ENCODE measurements around the gene DNM3.
"Not testable (repeated sequence)": the region's sequence is repeated elsewhere in the genome, so short reads cannot be mapped to it uniquely, and the experiment has no call there.

The DNM3 gene

DNA sequence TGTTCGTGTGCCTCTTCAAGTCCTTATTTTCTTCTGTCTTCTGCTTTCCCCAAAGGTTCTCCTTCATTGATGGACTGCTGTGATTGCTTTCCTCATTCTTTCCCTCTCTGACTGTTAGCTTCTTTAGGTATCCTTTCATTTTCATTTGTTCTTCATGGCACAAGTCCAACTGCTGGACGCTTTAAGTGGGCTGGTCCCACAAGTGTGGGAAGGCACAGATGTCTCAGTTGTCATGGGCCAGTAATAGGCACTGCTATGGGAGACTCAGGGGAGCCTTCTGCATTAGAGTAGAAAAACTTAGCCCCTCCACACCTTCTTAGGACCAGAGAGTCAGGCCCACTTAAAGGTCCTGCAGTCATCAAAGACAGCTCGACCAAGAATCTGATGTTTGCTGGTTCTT is 456.8 kb downstream of the DNM3 start:
- no peak for DNase-seq

DNA sequence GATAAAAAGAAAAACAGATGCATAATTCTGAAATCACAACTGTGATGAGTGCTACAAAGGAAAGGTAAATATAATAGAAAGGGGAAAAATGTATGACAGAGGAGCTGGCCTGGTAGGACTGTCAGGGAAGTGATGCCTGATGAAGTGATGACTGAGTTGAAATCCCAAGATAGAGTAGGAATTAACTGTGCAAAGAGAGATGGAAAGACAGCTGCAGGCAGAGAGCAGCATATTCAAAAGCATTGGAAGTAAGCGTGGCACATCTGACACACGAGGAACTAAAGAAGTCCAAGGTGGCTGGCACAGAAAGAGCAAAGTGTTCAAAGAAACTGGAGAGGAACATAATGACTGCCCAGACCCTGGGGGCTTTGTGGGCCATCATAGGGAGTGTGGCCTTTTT is 457.6 kb downstream of the DNM3 start:
- DNase-seq: no peak

DNA sequence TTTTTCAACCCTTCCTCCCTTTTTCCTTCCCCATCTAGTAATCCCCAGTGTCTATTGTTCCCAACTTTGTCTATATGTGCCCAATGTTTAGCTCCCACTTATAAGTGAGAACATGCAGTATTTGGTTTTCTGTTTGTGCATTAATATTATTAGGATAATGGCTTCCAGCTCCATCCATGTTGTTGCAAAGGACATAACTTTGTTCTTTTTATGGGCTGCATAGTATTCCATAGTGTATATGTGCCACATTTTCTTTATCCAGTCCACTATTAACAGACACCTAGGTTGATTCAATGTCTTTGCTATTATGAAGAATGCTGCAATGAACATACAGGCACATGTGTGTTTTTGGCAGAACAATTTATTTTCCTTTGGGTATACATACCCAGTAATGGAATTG is 458.2 kb downstream of the DNM3 start:
- DNase-seq: no peak

DNA sequence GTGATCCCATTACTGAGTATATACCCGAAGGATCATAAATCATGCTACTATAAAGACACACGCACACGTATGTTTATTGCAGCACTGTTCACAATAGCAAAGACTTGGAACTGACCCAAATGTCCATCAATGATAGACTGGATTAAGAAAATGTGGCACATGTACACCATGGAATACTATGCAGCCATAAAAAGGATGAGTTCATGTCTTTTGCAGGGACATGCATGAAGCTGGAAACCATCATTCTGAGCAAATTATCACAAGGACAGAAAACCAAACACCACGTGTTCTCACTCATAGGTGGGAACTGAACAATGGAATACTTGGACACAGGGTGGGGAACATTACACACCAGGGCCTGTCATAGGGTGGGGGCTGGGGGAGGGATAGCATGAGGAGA is 466.2 kb downstream of the DNM3 start:
- not testable (repeated sequence) for DNase-seq

DNA sequence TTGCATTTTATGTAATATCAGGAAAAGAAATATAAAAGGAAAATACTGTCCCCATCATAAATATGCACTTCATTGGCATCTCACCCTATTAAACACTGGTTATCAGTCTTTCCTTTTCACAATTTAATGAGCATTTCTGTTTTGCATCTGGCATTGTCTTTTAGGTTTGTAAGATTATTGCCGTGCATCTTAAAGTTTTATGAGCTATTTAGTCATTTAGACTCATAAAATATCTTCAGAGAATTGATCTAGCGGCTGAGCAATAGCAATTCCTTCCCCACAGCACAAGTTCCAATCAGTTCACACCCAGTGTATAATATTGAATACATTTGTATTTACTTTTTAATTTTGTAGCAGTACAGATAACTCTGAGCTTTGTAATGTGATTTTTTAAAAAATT is 466.8 kb downstream of the DNM3 start:
- DNase-seq: no peak

DNA sequence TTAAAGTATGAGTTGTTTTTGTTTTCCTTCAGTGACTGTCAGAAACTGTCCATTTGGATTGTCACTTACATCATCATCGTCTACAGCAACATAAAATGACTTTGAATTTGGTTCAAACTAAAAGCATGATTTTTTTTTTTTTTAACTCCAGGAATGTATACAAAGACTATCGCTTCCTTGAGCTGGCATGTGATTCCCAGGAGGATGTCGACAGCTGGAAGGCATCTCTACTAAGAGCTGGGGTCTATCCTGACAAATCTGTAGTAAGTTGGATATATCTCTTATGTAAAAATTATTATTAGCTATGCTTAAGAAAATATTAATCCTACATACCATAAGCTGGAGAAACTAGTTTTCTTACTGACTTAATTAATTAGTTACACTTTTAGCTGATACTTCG is 467.3 kb downstream of the DNM3 start:
- no peak for DNase-seq

DNA sequence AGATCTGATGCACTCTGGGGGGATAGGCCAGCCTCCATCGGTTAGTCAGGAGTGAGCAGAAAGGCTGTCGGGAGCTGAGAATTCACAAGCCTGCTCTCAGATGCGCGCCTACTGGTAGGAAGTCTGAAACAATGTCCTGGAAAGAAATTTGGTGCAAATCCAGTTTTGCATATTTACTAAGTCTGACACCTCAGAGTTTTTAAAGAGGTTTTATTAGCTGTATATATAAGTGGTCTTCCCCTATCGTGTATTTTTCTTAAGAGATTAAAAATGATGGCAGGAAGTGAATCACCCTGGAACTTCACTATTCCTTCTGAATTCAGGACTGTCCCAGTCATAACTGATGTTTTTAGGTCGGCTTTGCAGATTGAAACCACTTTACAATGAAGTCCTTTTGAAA is 479.4 kb downstream of the DNM3 start:
- no peak for DNase-seq

DNA sequence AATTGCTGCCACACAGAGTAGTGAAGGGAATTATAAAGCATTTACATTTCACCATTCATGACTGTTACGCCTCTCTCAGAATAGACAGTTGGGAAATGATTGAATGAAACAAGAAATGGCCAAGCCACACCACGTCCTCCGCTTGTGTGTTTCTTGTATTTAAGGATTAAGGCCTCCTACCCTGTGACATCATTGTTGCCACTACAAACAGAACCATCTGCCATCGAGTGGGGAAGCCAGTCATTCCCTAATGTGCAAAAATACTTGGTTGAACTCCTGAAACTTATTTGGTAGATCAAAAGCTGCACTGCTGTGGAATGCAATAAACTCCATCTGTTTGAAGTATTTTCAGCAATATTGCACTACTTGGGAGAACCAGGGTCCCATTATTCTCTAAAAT is 480.2 kb downstream of the DNM3 start:
- no peak for DNase-seq

DNA sequence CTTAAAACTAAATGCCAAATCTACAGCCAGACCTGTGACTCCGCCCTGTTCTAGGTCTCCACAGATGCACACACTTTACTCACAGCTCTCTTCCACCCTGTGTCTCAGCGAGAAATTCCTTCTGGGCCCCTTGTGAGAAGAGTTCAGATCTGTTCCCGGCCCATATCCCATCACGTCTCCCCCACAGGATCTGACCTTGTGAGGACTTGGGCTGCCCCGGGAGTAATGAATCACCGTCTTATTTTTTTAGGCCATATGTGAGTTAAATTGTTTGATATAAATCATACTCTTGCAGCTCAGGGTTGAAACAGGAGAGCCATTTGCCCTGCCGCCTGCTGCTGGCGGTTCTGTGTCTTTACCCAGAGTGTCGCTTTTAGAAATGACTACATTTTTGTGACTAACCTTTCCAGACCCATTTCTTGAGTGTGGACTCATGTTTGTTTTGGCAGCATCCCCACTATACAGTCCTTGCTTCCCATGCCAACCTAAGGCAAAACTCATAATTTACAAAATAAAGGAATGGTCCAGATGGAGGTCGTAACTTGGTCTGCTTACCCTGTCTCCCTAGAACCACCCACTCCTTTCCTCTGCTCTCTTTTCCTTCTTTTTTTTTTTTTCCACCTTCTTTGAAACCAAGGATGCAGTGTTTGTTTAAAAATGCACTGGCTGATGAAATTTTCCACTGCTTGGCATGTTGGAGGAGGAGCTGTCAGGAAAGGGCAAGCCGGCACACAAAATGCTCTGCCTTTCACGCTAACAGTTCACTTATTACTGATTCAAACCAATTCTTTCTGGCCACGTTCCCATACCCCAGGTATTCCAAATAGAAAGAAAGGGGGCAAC is 481.1 kb downstream of the DNM3 start:
- DNase-seq: no peak

DNA sequence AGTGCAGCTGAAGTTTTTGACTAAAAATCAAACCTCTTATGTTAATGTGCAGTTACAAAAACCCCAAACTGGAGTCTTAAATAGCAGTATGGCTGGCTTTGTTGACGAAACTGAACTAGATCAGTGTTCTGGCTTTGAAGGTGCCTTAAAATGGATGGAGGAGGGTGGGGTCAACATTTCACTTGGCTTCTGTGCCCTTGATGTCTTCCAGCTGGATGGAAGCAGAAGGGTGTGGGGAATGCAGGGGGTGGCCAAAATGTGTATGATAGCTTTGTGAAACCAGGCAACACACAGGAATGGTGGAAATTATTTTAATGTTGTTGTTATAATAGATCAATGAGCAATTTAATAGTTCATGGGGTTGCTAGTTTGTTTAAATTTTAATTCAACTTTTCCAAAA is 482.4 kb downstream of the DNM3 start:
- DNase-seq: no peak

DNA sequence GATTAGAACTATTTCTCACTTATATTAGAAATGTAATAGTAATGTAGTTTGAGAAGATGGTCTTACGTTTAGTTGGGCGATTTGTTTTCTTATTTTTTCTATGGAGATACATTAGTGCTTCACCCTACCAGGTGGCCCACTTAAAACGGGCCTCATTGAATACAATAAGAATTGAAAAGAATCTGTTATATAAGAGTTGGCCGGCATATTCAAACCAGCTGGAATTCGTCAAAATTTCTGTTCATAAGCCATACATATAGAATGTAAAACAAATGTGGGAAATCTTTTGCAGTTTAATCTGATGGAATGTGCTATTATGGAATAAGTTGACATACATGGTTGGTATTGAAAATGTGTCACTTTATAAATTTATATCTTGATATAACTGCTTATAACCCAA is 482.8 kb downstream of the DNM3 start:
- no peak for DNase-seq

DNA sequence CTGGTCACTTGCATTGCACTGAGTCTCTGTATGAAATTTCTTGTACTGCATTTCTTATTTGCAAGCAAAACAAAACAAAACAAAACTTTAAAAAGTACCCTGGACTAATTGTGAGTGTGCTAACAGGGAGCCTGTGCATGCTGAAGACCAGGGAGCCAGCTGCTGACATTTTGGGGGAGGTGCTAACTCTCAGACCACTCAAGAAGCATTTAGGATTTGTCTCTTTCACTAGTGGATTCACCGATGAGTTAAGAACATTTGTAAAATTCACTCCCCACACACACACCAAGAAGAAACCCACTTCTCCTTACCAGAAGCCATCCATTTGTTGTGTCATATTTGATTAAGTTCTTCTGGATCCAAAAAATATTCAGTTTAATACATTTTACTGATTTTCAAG is 483.5 kb downstream of the DNM3 start:
- no peak for DNase-seq

DNA sequence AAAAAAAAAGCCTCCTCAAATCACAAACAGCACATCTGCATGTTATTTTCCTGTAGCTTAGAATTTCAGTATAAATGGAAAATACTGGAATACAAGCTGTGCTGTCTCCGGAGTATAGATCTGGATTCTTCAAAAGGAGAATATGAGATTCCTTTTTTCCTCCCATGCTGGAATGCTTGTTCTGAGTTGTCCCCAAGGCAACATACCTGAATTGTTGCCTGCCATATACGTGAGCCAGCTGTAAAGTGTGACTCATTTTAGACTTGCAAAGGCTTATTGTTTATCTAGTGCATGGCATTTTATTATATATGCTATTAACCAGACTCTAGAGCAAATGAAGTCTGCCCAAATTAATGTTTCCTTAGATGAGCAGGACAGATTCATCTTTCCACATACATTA is 484.2 kb downstream of the DNM3 start:
- DNase-seq: no peak

DNA sequence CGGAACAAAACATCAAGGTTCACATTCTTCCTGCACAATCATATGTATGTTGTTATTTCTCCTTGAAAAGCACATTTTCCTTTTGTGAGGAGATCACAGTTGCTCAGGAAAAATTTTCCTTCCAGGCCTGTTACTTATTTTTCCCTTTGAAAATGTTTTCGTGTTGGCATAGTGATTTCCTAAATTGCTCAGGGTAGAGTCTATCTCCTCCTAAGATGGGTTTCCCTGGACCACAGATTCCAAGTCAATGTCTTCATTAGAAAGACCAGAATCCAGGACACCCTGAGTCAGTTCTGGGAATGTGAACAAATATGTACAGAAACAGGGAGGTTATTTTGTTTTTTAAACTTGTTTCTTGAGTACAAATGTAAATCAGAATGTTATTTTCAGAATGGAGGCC is 484.8 kb downstream of the DNM3 start:
- DNase-seq: no peak

DNA sequence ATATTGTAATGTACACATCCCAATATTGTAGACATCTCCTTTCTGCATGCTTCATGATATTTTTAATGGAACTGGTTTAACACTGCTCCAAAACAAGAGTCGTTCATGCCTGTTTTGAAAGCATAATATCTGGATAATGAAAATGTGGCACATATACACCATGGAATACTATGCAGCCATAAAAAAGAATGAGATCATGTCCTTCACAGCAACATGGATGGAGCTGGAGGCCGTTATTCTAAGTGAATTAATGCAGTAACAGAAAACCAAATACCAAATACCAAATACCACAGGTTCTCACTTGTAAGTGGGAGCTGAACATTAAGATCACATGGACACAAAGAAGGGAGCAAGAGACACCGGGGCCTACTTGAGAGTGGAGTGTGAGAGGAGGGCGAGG is 487.0 kb downstream of the DNM3 start:
- DNase-seq: no peak

DNA sequence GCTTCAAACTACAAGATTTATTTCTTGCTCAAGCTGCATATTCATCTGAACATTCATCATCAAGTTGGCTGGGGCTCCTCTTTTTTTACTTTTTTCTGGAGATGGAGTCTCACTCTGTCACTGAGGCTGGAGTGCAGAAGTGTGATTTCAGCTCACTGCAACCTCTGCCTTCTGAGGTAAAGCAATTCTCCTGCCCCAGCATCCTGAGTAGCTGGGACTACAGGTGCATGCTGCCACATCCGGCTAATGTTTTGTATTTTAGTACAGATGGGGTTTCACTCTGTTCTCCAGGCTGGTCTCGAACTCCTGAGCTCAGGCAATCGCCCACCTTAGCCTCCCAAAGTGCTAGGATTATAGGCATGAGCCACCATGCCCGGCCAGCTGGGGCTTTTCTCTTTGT is 490.9 kb downstream of the DNM3 start:
- DNase-seq: no peak

DNA sequence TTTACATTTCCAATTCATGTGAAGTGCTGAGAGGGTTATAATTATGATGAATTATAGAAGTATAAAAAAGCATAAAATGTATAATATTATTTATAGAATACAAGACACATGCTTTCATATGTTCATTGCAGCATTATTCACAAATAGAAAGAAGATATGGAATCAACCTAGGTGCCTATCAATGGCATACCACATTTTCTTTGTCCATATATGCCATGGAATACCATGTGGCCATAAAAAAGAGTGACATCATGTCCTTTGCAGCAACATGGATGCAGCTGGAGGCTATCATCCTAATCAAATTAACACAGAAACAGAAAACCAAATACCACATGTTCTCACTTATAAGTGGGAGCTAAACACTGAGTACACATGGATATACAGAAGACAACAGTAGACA is 494.1 kb downstream of the DNM3 start:
- no peak for DNase-seq

DNA sequence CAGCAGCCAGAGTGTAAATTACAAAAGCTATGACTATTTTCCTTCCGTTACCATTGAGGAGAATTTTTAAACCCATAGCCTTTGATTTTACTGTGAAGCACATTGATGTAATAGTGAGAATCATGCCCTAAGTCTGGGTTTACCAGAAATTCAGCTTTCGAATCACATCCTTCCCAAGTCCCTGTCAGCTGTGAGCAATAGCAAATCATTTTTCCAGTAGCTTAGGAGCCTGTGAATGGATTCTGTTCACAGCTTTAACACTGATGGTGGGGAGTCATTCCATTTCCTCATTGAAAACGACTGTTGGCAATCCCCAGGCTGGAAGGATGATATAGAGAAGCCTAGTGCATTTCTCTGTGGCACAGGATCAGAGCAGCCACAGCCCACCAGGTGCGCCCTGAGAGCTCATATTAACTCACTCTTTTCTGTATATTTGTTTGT is 497.0 kb downstream of the DNM3 start:
- DNase-seq: peak; percentile 16

DNA sequence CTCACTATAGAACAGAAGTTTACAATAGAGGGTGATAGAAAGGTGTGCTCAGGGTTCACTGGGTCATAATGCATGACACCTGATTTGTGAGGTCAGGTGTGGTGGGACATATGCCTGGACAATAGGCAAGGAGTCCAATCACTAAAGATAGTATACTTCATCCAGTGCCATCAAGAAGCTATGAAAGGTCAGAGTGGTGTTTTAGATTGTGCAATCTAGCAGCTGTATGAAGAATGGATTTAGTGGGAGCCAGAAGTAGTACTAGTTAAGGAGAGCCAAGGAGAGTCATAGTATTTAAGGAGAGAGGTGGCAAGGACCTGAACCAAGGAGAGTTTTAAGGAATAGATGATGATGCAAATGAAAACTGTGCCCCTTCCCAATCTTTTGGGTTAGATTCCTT is 498.5 kb downstream of the DNM3 start:
- no peak for DNase-seq

DNA sequence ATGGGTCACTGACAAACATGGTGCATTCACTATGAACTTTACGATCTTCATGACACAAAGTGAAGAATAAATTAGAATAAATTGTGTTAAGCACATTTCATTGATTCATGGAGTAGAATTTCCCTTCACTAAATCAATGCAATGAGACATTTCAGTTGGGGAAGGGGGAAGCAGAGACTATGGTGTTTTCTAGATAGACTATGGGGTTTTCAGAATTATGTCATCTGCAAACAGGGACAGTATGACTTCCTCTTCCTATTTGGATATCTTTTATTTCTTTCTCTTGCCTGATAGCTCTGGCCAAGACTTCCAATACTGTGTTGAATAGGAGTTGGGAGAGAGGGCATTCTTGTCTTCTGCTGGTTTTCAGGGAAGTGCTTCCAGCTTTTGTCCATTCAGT is 499.2 kb downstream of the DNM3 start:
- no peak for DNase-seq

DNA sequence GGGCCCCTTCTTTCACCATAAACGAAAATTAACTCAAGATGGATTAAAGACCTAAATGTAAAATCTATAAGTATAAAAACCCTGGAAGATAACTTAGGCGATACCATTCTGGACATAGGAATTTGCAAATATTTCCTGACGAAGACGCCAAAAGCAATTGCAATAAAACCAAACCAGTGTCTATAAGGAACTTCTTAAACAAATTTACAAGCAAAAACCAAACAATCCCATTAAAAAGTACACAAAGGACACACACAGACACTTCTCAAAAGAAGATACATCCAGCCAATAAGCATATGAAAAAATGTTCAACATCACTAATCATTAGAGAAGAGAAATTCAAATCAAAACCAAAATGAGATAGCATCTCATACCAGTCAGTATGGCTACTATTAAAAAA is 500.4 kb downstream of the DNM3 start:
- no peak for DNase-seq

DNA sequence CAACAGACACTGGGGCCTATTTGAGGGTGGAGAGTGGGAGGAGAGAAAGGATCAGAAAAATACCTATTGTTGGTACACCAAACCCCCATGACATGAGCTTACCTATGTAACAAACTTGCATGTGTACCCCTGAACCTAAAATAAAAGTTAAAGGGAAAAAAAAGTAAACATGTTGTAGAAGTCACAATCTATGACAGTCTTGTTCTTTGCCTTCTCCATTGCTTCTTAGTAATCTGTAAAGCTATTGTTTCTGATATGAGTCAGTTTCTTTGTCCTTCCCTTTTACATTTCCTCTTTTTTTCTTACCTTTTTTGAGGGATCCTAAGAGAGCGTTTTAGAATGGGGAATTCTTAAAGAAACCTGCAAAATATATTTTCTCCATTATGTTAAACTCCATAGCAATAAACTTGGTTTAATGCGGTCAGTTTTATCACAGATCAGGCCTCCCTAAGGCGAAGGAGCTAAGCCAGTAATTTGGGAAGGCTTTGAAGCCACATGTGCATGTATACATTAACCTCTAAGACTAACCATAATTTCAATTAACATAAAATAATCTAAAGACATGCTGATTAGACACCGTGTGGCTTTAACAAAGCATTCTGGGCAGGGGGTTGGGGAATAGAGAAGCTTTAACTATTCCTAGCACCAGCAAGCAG is 501.4 kb downstream of the DNM3 start:
- DNase-seq: no peak

DNA sequence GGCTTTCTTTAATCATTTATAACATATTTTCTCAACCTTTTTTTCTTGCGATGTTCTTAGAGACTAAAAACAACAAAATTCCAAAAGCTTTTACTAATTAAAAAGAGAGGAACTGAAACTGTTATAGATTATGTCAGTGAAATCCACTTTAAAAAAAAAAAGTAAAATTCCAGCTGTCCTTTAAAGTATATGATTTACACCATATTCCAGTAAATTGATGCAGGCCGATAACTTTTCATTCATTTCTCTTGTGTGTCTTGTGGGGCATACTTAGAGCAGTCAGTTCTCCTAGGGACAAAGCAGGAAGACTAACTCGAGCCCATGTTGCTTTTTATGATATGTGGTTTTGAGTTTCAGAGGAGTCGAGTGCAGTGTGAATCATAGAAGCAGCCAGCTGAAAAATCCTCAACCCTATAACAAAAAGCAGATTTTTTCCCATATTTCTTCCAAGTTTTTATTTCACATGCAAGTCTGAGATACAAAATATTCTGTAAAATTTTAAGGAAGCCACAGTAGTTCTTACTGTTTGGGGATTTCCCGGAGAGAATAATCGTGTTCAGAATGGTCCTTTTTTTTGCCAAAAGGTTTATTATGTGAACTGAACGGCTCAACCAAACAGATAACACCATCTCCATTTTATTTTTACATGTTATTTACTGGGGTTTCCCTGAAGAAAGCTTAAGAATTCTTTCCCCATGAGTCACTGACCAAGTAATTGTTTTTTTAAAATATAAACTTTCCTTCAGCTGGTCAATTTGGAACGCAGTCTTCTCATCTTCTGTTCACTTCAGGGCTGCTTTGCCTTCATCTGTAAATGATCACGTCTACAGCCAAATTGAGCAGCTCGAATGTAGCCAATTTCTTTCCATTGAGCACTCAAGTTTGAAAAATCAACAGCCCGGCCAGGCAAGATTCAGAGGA is 502.2 kb downstream of the DNM3 start:
- no peak for DNase-seq

DNA sequence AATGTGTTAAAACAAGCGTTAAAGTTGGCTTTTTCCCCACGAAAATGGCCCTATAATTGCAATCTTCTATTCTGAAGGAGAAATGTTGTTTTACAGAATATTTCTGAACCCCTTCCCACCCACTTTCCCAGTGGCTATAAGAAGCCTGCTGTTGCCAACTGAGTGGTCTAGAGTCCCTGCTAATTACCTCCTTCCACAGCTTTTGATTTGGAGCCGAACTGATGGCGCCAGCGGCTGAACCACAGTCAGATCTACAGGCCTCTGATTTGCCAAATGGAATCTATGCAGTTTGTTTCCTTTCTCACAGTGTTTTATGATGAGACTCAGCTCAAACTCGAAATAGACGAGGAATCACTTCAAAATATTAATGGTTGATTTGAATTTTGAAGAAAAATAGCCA is 503.1 kb downstream of the DNM3 start:
- no peak for DNase-seq

Data from NCI-H1436 (cell line).